Heart left ventricle (tissue), 16 donors: ENCODE data around the gene COLEC11. TPM values are rescaled to one million over a fixed set of nuclear protein-coding genes. Genes with fewer than 3 reads are reported as not detected.
"Not testable (repeated sequence)": the region's sequence is repeated elsewhere in the genome, so short reads cannot be mapped to it uniquely, and the experiment has no call there.

Experiments
- ATAC-seq, 4 donors: fragments of 200-7000 bp; cut with Tn5 transposase; one replicate each; pipeline ENCODE4 v1.9.1; 2020 to 2022; ENCODE audit warnings: moderate library complexity in 4 of 4, mild to moderate bottlenecking in 3 of 4, moderate number of reproducible peaks in 1 of 4
- DNase-seq, 5 donors: peaks; one replicate each; pipeline ENCODE4 v3.0.0-alpha.2; 2020
- H3K27ac ChIP-seq, 12 donors: fragments of 200-600 bp; sonication (generic) in 4 of 12; one replicate each; pipeline versions ENCODE4 v1.5.0 to v1.8.0; 2016 to 2022; ENCODE audit warnings: mild to moderate bottlenecking in 2 of 12
- H3K27me3 ChIP-seq, 9 donors: fragments of 200-600 bp; sonication (generic) in 2 of 9; one replicate each; pipeline versions ENCODE4 v1.5.1 to v1.8.0; 2016 to 2022; ENCODE audit warnings: mild to moderate bottlenecking in 3 of 9
- H3K36me3 ChIP-seq, 9 donors: fragments of 200-600 bp; sonication (generic) in 2 of 9; one replicate each; pipeline versions ENCODE4 v1.5.0 to v1.8.0; 2018 to 2022; ENCODE audit warnings: mild to moderate bottlenecking in 2 of 9
- H3K4me1 ChIP-seq, 12 donors: fragments of 200-600 bp; sonication (generic) in 4 of 12; one replicate each; pipeline versions ENCODE4 v1.5.0 to v1.8.0; 2016 to 2022; ENCODE audit warnings: mild to moderate bottlenecking in 3 of 12
- H3K4me3 ChIP-seq, 12 donors: fragments of 200-600 bp; sonication (generic) in 4 of 12; one replicate each; pipeline versions ENCODE4 v1.5.0 to v1.8.0; 2017 to 2022; ENCODE audit warnings: mild to moderate bottlenecking in 9 of 12, moderate library complexity in 4 of 12
- H3K9me3 ChIP-seq, 12 donors: fragments of 200-600 bp; sonication (generic) in 4 of 12; one replicate each; pipeline versions ENCODE4 v1.5.0 to v1.8.0; 2016 to 2022; ENCODE audit warnings: mild to moderate bottlenecking in 1 of 12
- POLR2A ChIP-seq, 2 donors: fragments of 450-650 bp; IDR thresholded peaks; one replicate each; pipeline ENCODE4 v1.6.1; 2017; ENCODE audit warnings: antibody characterized with exemption in 2 of 2, mild to moderate bottlenecking in 2 of 2, moderate library complexity in 2 of 2
- WGBS, 4 donors: extraction: QIAGEN DNeasy Blood & Tissue Kit in 2 of 4; methylation state at CpG; one replicate each; pipeline versions ENCODE4 v1.1.5 to v1.1.7; 2013 to 2018; 5-methylcytosine and 5-hydroxymethylcytosine counted together
- intact Hi-C, 10 donors: fragments of 100-400 bp; cut with DNase I; formaldehyde crosslinking; loops; one replicate each; pipeline versions ENCODE4 v1.11.1 to v1.14.2; 2022
- polyA plus RNA-seq, 2 donors: library from polyadenylated mRNA; stranded (reverse); fragments of 200-250 nt; gene quantifications; one replicate each; pipeline ENCODE4 v1.2.3, GENCODE V29; 2013
- total RNA-seq, 9 donors: library from RNA; depleted of rRNA in 2 of 9; stranded (reverse); fragments of >200 nt in 2 of 9; fragmentation: NEBNext Ultra II Directional in 3 of 9; extraction: Animal tissue kit (Norgen Biotek cat#: 25700) in 3 of 9; gene quantifications; one replicate each; pipeline versions ENCODE4 v1.1.0 to v1.2.4, GENCODE V29; 2016 to 2023
- TF ChIP-seq, protein P1 (sequence below), 12 donors: fragments of 200-600 bp; sonication (generic) in 4 of 12; IDR thresholded peaks; one replicate each; pipeline versions ENCODE4 v1.5.0 to v1.8.0; 2018 to 2022; ENCODE audit warnings: antibody characterized with exemption in 12 of 12, mild to moderate bottlenecking in 5 of 12
- donor health status: ischemic (EF 13 %, LVEDD 7.1; RV severe dilation, severe dysfunction).
- donor health status: healthy with polysubstance abuse.
- donor health status: DM: no; HTN: yes; CAD: no.
- donor health status: DM: no; HTN: no; CAD: no.
- donor health status: ischemic (EF 25% LVEDD 6.9; RV normal size, moderate dysfunction).
- donor health status: ischemic (EF 25% LVEDD 5.7; RV mildly dilated, moderate dysfunction).
- donor health status: healthy.
- donor health status: DM: yes; HTN: yes; CAD: no.
- donor health status: ischemic (EF 35%, LVEDD 5.7; RV mildly dilated, moderate dysfunction).
- donor health status: nonischemic (EF 11% LVEDD 7.7; RV severe dilation, severe dysfunction).
- donor health status: DM: yes; HTN: yes; CAD: no.
- donor health status: PGD.
- donor health status: ischemic (EF 29% LVEDD 5.4; RV normal size, mild dysfunction).
- donor health status: nonischemic (EF 23%, LVEDD 6.1; RV moderate dilation, normal function).

COLEC11 gene
- total and polyA plus RNA-seq, 11 donors, result 2.3 to 12.5 (median 3.1) TPM

DNA sequence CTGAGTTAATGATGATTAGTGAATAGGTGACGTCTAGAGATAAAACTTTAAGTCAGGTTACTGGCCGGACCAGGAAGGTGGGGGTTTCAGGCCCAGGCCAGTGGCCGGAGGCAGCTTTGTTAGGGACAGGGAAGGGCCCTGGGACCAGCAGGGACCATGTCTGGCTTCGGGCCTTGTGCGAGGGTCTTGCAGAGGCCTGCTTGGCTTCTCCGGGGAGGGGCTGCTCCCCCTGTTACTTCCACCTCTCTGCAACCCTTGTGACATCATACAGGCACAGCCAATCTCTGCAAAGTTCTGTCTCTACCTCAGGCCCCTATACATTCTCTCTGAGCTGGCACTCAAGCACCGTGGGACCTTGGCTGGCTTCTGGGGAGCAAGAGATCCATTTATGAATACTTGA lies 63.0 kb downstream of the COLEC11 start, which contains the start of gene ALLC:
Gene ALLC (plus strand): TSS at position 320 of the 400 bp plus-strand sequence. CDS start 12,958 bp downstream, outside the sequence.
- Histone ChIP-seq H3K4me1 (peaks cover 0 to 28% (median 8%) of the 10 kb centered on the region in 12 donors), H3K36me3 (no peaks in the 10 kb centered on the region), H3K27me3 (no peaks in the 10 kb centered on the region), H3K27ac (peak within 1 kb of the TSS in 9 of 12 donors; percentile 12 to 75 (median 55)), H3K4me3 (no peak within 1 kb of the TSS), H3K9me3 (no peaks in the 10 kb centered on the region)
- TF ChIP-seq POLR2A (IDR thresholded peaks at IDR 0.05), result no peak
- ATAC-seq (peak in 1 of 4 donors; percentile 23), DNase-seq (peak in 1 of 5 donors; percentile 46)
- intact Hi-C loops, result loop anchor here in 5 of 10 donors (10.0 kb wide), 2 partner anchors 83 to 233 kb away; partner anchors contain the start of gene RPS7 (in 1 of the 5)
- 73 to 88% (median 82%) methylated on average over 3 to 7 of the region's 7 CpGs for WGBS, 4 donors

DNA sequence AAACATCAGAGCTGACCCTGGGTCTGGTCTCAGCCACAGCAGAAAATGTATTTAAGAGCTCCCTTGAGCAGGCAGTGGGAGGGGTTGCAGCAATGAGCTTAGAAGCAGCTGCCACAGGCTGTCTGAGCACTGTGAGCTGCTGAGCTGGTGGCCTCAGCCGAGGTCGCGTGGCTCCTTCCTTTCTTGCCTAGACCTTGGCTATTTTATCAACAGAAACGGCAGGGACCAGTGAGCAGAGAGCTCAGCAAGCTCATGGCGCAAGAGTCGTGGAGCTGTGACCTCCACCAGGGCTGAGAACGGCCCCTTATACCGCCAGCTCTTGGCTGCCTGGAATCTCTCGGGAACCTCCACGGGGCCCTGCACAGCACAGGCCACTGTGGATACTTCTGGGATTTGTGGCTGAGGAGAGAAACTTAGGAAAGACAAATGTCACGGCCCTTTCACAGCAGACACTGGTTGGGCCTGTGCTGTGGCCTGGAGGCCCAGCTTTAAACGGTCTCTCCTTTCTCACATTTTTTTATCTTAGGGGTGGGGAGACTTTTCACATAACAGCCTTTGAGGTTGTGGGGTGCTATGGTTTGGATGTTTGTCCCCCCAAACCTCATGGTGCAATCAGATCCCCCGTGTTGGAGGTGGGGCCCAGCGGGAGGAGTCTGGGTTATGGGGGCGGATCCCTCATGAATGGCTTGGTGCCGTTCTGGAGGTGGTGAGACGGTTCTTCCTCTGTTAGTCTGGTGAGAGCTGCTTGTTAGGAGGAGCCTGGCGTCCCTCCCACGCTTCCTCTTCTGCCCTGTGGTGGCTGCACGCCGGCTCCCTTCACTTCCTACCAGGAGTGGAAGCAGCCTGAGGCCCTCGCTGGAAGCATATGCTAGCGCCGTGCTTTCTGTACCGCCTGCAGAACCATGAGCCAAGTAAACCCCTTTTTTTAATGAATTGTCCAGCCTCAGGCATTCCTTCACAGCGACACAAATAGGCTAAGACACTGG lies 64.8 kb downstream of the COLEC11 start:
- WGBS, 4 donors, result 64 to 78% (median 69%) methylated on average over 23 to 26 of the region's 26 CpGs

DNA sequence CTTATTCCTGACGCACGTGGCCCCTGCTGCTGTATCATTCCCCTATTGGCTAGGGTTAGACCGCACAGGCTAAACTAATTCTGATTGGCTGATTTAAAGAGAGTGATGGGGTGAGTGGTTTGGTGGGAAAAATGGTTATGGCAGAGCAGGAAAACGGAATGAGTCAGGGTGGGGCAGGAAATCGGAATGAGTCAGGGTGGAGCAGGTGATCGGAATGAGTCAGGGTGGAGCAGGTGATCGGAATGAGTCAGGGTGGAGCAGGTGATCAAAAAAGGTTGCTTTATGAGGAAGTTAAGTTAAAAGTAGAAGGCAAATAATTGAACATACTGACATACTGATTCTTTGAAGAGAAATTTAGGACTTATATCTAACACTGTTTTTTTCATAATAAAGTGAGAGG lies 65.7 kb downstream of the COLEC11 start:
- WGBS, 4 donors, result 82 to 87% (median 85%) methylated on average over 7 of the region's 7 CpGs
- peaks cover 0 to 28% (median 8%) of the 10 kb centered on the region in 12 donors for H3K4me1 ChIP-seq
- H3K36me3 ChIP-seq, H3K9me3 ChIP-seq, H3K27me3 ChIP-seq, DNase-seq, H3K4me3 ChIP-seq, intact Hi-C loops, ATAC-seq, H3K27ac ChIP-seq: not testable (repeated sequence)

More for the DNA sequence above, 64.8 kb downstream of the COLEC11 start:
- DNase-seq (peak; percentile 55 to 79 (median 67)), ATAC-seq (peak; percentile 38 to 87 (median 72))
- intact Hi-C loops, result loop anchor here in 5 of 10 donors (10.0 kb wide), 2 partner anchors 85 to 235 kb away; partner anchors contain the start of gene RPS7 (in 1 of the 5)
- no peak overlapping the region for H3K4me3 ChIP-seq
- H3K36me3 ChIP-seq, result no peaks in the 10 kb centered on the region
- TF ChIP-seq POLR2A (IDR thresholded peaks at IDR 0.05), result no peak
- TF ChIP-seq, protein P1, sequence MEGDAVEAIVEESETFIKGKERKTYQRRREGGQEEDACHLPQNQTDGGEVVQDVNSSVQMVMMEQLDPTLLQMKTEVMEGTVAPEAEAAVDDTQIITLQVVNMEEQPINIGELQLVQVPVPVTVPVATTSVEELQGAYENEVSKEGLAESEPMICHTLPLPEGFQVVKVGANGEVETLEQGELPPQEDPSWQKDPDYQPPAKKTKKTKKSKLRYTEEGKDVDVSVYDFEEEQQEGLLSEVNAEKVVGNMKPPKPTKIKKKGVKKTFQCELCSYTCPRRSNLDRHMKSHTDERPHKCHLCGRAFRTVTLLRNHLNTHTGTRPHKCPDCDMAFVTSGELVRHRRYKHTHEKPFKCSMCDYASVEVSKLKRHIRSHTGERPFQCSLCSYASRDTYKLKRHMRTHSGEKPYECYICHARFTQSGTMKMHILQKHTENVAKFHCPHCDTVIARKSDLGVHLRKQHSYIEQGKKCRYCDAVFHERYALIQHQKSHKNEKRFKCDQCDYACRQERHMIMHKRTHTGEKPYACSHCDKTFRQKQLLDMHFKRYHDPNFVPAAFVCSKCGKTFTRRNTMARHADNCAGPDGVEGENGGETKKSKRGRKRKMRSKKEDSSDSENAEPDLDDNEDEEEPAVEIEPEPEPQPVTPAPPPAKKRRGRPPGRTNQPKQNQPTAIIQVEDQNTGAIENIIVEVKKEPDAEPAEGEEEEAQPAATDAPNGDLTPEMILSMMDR (IDR thresholded peaks at IDR 0.05), result no peak
- H3K27me3 ChIP-seq, result no peaks in the 10 kb centered on the region
- H3K9me3 ChIP-seq, result no peaks in the 10 kb centered on the region
- peak overlapping the region in 10 of 12 donors; percentile 6 to 75 (median 55) for H3K27ac ChIP-seq
- H3K4me1 ChIP-seq, result peaks cover 0 to 28% (median 8%) of the 10 kb centered on the region in 12 donors

- Histone ChIP-seq H3K27ac (no peak overlapping the region), H3K4me1 (peaks cover 0 to 28% (median 8%) of the 10 kb centered on the region in 12 donors), H3K4me3 (no peak overlapping the region), H3K36me3 (no peaks in the 10 kb centered on the region), H3K27me3 (no peaks in the 10 kb centered on the region), H3K9me3 (no peaks in the 10 kb centered on the region)
- DNase-seq, result no peak
- TF ChIP-seq POLR2A (IDR thresholded peaks at IDR 0.05), result no peak
- TF ChIP-seq, protein P1 (IDR thresholded peaks at IDR 0.05), result no peak
- 88 to 94% (median 94%) methylated on average over 3 of the region's 3 CpGs for WGBS, 4 donors
- no peak for ATAC-seq
- intact Hi-C loops, result no loop called here
Observed at GRCh38 chr2:3661149-3661660, 66.3 kb downstream of the COLEC11 start.

- ATAC-seq, result no peak
- Histone ChIP-seq H3K9me3 (no peaks in the 10 kb centered on the region), H3K4me1 (peaks cover 0 to 27% (median 8%) of the 10 kb centered on the region in 12 donors), H3K27ac (no peak overlapping the region), H3K36me3 (no peaks in the 10 kb centered on the region), H3K4me3 (no peak overlapping the region), H3K27me3 (peaks cover 0 to 3% (median 0%) of the 10 kb centered on the region in 9 donors)
- intact Hi-C loops, result no loop called here
- DNase-seq, result no peak
- WGBS, 4 donors, result 72 to 87% (median 80%) methylated on average over 5 to 6 of the region's 6 CpGs
- TF ChIP-seq, protein P1 (IDR thresholded peaks at IDR 0.05), result no peak
- no peak for TF ChIP-seq POLR2A (IDR thresholded peaks at IDR 0.05)
Observed at GRCh38 chr2:3662239-3662638, 67.3 kb downstream of the COLEC11 start.
